Umbilical cord (tissue), 1 donor: ENCODE results near the gene TMEM192. TPM values are rescaled to one million over a fixed set of nuclear protein-coding genes. Genes with fewer than 3 reads are reported as not detected.

Experiments used
- total RNA-seq: library from RNA; depleted of rRNA; stranded (reverse); fragments of >200 nt; gene quantifications from one replicate; pipeline ENCODE4 v1.2.3, GENCODE V29; 2014; ENCODE audit warnings: low replicate concordance; ENCODE audit not compliant: insufficient read depth

TMEM192 gene
- total RNA-seq, 1 donor from 2014 or later: 12.5 TPM

Other genes with a start within 250 kb of the TMEM192 start
- gene APELA, start 235.7 kb downstream of the TMEM192 start, total RNA-seq: 2.2 TPM
- 12.3 TPM for gene TRIM61, start 135.2 kb downstream of the TMEM192 start, total RNA-seq
- 2.2 TPM for gene TRIM60, start 80.9 kb downstream of the TMEM192 start, total RNA-seq
- 1.2 TPM for gene TRIM75, start 59.0 kb downstream of the TMEM192 start, total RNA-seq
- 51.8 TPM for gene KLHL2, start 94.7 kb upstream of the TMEM192 start, total RNA-seq
- gene MSMO1, start 214.8 kb upstream of the TMEM192 start, total RNA-seq: 104 TPM